MM.1S (cell line): ENCODE measurements around the gene KIAA0930.

Experiments used
- EZH2 ChIP-seq: fragments of 300-600 bp; sonication (generic); optimal IDR thresholded peaks from 2 replicates; pipeline ENCODE3; 2017; ENCODE audit warnings: low read depth, mild to moderate bottlenecking, antibody characterized with exemption, low read length, mixed read lengths
- EZH2phosphoT487 ChIP-seq: fragments of 300-600 bp; sonication (generic); IDR thresholded peaks from 2 replicates; pipeline ENCODE4 v1.6.1; 2018; ENCODE audit warnings: antibody characterized with exemption, low read length
- TF ChIP-seq, protein P1 (sequence below): fragments of 300-600 bp; sonication (generic); IDR thresholded peaks from 2 replicates; pipeline ENCODE4 v1.5.1; 2016; ENCODE audit warnings: antibody characterized with exemption, low read length, mixed read lengths

DNA sequence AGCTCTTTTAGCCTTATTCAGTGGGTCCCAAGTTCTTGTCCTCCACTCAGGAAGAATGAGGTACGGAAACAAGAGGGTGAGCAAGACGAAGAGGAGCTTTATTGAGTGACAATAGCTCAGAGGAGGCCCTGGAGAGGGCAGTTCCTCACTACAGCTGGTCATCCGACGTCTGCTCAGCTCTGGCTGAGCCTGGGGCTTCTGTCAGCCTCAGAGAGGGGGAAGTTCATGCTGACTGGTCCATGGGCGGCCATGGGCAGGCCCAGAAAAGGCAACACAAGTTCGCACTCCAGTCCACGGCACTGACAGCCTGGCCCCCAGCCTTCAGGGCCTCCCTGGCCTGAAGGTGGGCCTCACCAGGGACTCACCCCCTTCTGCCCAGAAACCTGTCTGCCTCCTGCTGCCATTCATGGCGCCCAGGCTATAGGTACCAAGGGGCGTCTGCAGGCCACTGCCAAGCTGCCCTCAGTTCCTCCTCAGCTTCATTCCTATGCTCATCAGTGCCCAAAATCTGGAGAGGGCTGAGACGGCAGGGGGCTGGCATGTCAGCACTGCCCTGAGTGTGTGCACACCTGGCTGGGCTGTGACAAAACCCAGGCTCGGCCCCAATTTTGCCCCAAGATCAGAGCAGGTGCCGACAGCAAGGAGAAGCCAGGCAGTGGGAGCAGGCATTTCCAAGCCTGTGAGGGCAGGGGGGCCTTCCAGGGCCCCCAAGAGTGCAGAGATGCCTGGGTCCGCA, 21.7 kb upstream of the KIAA0930 start:
- TF ChIP-seq, protein P1, sequence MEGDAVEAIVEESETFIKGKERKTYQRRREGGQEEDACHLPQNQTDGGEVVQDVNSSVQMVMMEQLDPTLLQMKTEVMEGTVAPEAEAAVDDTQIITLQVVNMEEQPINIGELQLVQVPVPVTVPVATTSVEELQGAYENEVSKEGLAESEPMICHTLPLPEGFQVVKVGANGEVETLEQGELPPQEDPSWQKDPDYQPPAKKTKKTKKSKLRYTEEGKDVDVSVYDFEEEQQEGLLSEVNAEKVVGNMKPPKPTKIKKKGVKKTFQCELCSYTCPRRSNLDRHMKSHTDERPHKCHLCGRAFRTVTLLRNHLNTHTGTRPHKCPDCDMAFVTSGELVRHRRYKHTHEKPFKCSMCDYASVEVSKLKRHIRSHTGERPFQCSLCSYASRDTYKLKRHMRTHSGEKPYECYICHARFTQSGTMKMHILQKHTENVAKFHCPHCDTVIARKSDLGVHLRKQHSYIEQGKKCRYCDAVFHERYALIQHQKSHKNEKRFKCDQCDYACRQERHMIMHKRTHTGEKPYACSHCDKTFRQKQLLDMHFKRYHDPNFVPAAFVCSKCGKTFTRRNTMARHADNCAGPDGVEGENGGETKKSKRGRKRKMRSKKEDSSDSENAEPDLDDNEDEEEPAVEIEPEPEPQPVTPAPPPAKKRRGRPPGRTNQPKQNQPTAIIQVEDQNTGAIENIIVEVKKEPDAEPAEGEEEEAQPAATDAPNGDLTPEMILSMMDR, result no peak
- TF ChIP-seq EZH2 (no peak), EZH2phosphoT487 (no peak)
